Progenitor cell of endocrine pancreas (in vitro differentiated cells): Measurements from ENCODE around the gene YY1AP1. TPM values are rescaled to one million over a fixed set of nuclear protein-coding genes. Genes with fewer than 3 reads are reported as not detected.
"Not testable (repeated sequence)": the region's sequence is repeated elsewhere in the genome, so short reads cannot be mapped to it uniquely, and the experiment has no call there.

Source experiments
- DNase-seq: peaks from one replicate; pipeline ENCODE4 v3.0.0; 2021; ENCODE audit warnings: low spot score; ENCODE audit not compliant: unreplicated experiment
- H3K27ac Mint-ChIP-seq: 2 replicates; pipeline ENCODE4 v1.8.0; 2021; ENCODE audit warnings: mild to moderate bottlenecking, moderate library complexity, mixed read lengths
- H3K27me3 Mint-ChIP-seq: 2 replicates; pipeline ENCODE4 v1.8.0; 2021; ENCODE audit warnings: mixed read lengths
- H3K36me3 Mint-ChIP-seq: 2 replicates; pipeline ENCODE4 v1.8.0; 2022; ENCODE audit warnings: mixed read lengths; ENCODE audit not compliant: insufficient read depth
- H3K4me1 Mint-ChIP-seq: 2 replicates; pipeline ENCODE4 v1.8.0; 2021; ENCODE audit warnings: low read depth, mixed read lengths
- H3K4me3 Mint-ChIP-seq: 2 replicates; pipeline ENCODE4 v1.8.0; 2021; ENCODE audit warnings: low read depth, mild to moderate bottlenecking, moderate library complexity, mixed read lengths
- H3K9me3 Mint-ChIP-seq: 2 replicates; pipeline ENCODE4 v1.8.0; 2021; ENCODE audit warnings: low read depth, mixed read lengths
- total RNA-seq: library from RNA; stranded (reverse); gene quantifications from 2 replicates; pipeline ENCODE4 v1.2.1, GENCODE V29; 2021
- TF ChIP-seq, protein P1 (sequence below): fragments of 200-600 bp; sonication (generic); IDR thresholded peaks from one replicate; pipeline ENCODE4 v1.5.0; 2021; ENCODE audit warnings: antibody characterized with exemption, mild to moderate bottlenecking; ENCODE audit not compliant: unreplicated experiment

Gene YY1AP1
- total RNA-seq, 1 donor from 2014 or later, result 56.2 TPM

DNA sequence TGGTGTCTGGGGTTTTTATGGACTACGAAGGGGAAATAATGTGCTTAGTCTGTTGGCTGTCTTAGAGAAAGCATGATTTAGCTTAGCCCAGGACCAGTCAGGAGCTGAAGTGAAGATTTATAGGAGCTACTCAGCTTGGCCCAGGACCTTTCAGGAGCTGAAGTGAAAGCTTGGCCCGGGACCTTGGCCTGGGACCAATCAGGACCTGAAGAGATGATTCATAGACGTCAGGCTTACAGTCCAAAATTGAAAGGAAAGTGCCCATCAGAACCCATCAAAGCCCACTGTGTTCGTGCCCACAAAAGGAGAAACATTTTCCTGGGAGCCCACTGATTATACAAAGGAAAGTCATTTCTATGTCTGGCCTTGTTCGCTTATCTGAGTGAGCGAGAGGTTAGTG, 42.9 kb downstream of the YY1AP1 start:
- Mint-ChIP-seq H3K9me3 (peaks cover 25% of the 10 kb centered on the region), H3K27ac (no peak overlapping the region), H3K36me3 (peaks cover 2% of the 10 kb centered on the region), H3K4me3 (no peak overlapping the region), H3K27me3 (no peaks in the 10 kb centered on the region), H3K4me1 (peaks cover 4% of the 10 kb centered on the region)
- DNase-seq, result no peak
- TF ChIP-seq, protein P1, sequence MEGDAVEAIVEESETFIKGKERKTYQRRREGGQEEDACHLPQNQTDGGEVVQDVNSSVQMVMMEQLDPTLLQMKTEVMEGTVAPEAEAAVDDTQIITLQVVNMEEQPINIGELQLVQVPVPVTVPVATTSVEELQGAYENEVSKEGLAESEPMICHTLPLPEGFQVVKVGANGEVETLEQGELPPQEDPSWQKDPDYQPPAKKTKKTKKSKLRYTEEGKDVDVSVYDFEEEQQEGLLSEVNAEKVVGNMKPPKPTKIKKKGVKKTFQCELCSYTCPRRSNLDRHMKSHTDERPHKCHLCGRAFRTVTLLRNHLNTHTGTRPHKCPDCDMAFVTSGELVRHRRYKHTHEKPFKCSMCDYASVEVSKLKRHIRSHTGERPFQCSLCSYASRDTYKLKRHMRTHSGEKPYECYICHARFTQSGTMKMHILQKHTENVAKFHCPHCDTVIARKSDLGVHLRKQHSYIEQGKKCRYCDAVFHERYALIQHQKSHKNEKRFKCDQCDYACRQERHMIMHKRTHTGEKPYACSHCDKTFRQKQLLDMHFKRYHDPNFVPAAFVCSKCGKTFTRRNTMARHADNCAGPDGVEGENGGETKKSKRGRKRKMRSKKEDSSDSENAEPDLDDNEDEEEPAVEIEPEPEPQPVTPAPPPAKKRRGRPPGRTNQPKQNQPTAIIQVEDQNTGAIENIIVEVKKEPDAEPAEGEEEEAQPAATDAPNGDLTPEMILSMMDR, result no peak

GRCh38 chr1:155645034-155645598, 43.5 kb downstream of the YY1AP1 start:
- H3K36me3 Mint-ChIP-seq, result peaks cover 2% of the 10 kb centered on the region
- no peak overlapping the region for H3K27ac Mint-ChIP-seq
- TF ChIP-seq, protein P1, result no peak
- peaks cover 4% of the 10 kb centered on the region for H3K4me1 Mint-ChIP-seq
- no peaks in the 10 kb centered on the region for H3K27me3 Mint-ChIP-seq
- peaks cover 24% of the 10 kb centered on the region for H3K9me3 Mint-ChIP-seq
- no peak for DNase-seq
- no peak overlapping the region for H3K4me3 Mint-ChIP-seq

DNA sequence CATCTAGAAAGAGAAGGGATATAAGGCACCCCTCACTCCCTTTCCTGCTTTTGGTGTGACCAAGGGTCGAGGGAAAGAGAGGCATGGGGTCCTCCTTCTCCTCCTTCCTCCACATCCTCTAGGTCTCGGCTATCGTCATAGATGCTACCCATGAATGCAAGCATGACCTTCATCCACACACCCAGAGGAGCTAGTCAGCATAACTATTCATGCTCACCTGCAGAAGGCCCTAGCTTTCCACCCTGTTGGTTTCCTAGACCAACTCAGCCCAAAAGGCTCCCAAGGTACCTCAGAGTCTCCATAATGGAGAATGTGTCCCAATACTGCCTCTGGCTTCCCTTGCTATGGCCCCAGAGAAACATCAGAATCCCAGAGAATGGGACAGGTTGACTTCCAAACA, 45.3 kb downstream of the YY1AP1 start:
- TF ChIP-seq, protein P1, result no peak
- no peak for DNase-seq
- Mint-ChIP-seq H3K27ac (no peak overlapping the region), H3K9me3 (peaks cover 22% of the 10 kb centered on the region), H3K27me3 (no peaks in the 10 kb centered on the region), H3K4me1 (no peaks in the 10 kb centered on the region), H3K36me3 (peaks cover 2% of the 10 kb centered on the region), H3K4me3 (no peak overlapping the region)

DNA sequence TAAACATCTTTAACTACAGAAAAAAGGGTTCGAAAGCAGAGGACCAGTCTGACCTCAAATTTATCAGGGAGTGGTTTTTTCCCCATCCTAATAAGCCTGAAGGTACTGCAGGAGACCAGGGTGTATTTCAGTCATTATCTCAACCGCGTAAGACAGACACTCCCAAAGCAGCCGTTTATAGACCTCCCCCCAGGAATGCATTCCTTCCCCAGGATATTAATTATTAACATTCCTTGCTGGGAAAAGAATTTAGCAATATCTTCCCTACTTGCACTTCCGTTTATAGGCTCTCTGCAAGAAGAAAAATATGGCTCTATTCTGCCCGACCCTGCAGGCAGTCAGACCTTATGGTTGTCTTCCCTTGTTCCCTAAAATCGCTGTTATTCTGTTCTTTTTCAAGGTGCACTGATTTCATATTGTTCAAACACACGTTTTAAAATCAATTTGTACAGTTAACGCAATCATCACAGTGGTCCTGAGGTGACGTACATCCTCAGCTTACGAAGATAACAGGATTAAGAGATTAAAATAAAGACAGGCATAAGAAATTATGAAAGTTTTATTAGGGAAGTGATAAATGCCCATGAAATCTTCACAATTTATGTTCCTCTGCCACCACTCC, 45.9 kb downstream of the YY1AP1 start:
- peaks cover 22% of the 10 kb centered on the region for H3K9me3 Mint-ChIP-seq
- H3K27ac Mint-ChIP-seq, H3K27me3 Mint-ChIP-seq, H3K4me3 Mint-ChIP-seq, DNase-seq, H3K36me3 Mint-ChIP-seq, H3K4me1 Mint-ChIP-seq: not testable (repeated sequence)

DNA sequence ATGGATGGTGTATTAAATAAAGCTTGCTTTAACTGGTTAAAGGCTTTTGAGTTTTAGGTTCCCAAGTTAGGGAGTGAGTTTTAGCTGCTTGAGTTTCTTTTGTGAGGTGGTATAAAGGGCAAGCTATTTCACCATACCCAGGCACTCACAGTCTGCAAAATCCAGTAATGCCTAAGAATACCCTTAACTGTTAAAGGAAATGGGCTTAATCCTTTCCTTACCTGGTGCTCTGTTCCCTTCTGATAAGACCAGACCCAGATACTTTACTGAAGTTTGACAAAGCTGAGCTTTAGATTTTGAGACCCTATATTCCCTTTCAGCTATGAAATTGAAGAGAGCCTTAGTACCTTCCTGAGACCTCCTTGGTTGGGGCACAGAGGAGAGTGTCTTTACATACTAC, 48.2 kb downstream of the YY1AP1 start:
- Mint-ChIP-seq H3K27me3 (no peaks in the 10 kb centered on the region), H3K4me3 (no peak overlapping the region), H3K36me3 (peaks cover 2% of the 10 kb centered on the region), H3K27ac (no peak overlapping the region), H3K4me1 (peaks cover 4% of the 10 kb centered on the region), H3K9me3 (peaks cover 22% of the 10 kb centered on the region)
- TF ChIP-seq, protein P1, result no peak
- no peak for DNase-seq
